Transverse colon (tissue), 4 donors: ENCODE data around the gene TGFB1I1. TPM values are rescaled to one million over a fixed set of nuclear protein-coding genes. Genes with fewer than 3 reads are reported as not detected.

Experiments used
- DNase-seq: peaks from one replicate; pipeline ENCODE4 v3.0.0-alpha.2; 2019
- H3K27ac ChIP-seq, 4 donors: fragments of 200-600 bp; sonication (generic); 2 replicates each; pipeline ENCODE4 v1.5.1; 2016 to 2018; ENCODE audit warnings: inconsistent platforms in 4 of 4
- H3K27me3 ChIP-seq: fragments of 200-600 bp; sonication (generic); 2 replicates; pipeline ENCODE4 v1.5.1; 2017; ENCODE audit warnings: inconsistent platforms
- H3K36me3 ChIP-seq, 4 donors: fragments of 200-600 bp; sonication (generic); 2 replicates each; pipeline ENCODE4 v1.5.1; 2017 to 2019; ENCODE audit warnings: inconsistent platforms in 4 of 4
- H3K4me1 ChIP-seq, 4 donors: fragments of 200-600 bp; sonication (generic); 2 replicates each; pipeline ENCODE4 v1.5.1; 2017 to 2020; ENCODE audit warnings: inconsistent platforms in 4 of 4
- H3K4me3 ChIP-seq, 4 donors: fragments of 200-600 bp; sonication (generic); 1 replicate in 1 of 4; 2 replicates in 3 of 4; pipeline versions ENCODE4 v1.5.1 to v1.6.1; 2017 to 2019; ENCODE audit warnings: inconsistent platforms in 4 of 4
- H3K9me3 ChIP-seq, 2 donors: fragments of 200-600 bp; sonication (generic); 2 replicates each; pipeline ENCODE4 v1.5.1; 2017 to 2019; ENCODE audit warnings: inconsistent platforms in 2 of 2
- CTCF ChIP-seq, 5 experiments: fragments of 200-600 bp in 3 of 5; fragments of 450-650 bp in 2 of 5; sonication (generic) in 3 of 5; IDR thresholded peaks; 1 replicate in 2 of 5; 2 replicates in 3 of 5; pipeline ENCODE4 v1.5.1; 2016 to 2017; ENCODE audit warnings: antibody characterized with exemption in 5 of 5, inconsistent platforms in 3 of 5, mild to moderate bottlenecking in 2 of 5, moderate library complexity in 1 of 5
- EP300 ChIP-seq: sonication (generic); formaldehyde crosslinking; IDR thresholded peaks from one replicate; pipeline ENCODE4 v1.6.1; 2017; ENCODE audit warnings: antibody characterized with exemption, low read depth
- POLR2A ChIP-seq: fragments of 450-650 bp; IDR thresholded peaks from one replicate; pipeline ENCODE4 v1.6.1; 2016; ENCODE audit warnings: antibody characterized with exemption, mild to moderate bottlenecking, moderate library complexity
- POLR2AphosphoS5 ChIP-seq, 3 donors: sonication (generic); formaldehyde crosslinking; IDR thresholded peaks; one replicate each; pipeline ENCODE4 v1.6.1; 2016; ENCODE audit warnings: antibody characterized with exemption in 3 of 3
- WGBS, 2 donors: methylation state at CpG; one replicate each; pipeline ENCODE4 v1.1.5; 2018; ENCODE audit warnings: low coverage in 1 of 2; 5-methylcytosine and 5-hydroxymethylcytosine counted together
- in situ Hi-C, 4 donors: fragments of 200-750 bp; cut with MboI; loops; one replicate each; pipeline versions ENCODE4 v1.15.0 to v1.15.1; 2017; ENCODE audit warnings: low sequenced_read_pairs in 3 of 4, low pct_ligation_motif_present in 1 of 4, low pct_unique_long_range_greater_than_20kb in 1 of 4
- intact Hi-C: fragments of 100-400 bp; cut with DNase I; formaldehyde crosslinking; loops from one replicate; pipeline ENCODE4 v1.15.1; 2023; ENCODE audit warnings: low total_unique reads
- total RNA-seq, 4 donors: library from RNA; depleted of rRNA; stranded (reverse); fragments of >200 nt; gene quantifications; one replicate each; pipeline ENCODE4 v1.1.0, GENCODE V29; 2016

TGFB1I1 gene
- total RNA-seq, 4 donors from 2014 or later = 43.0 to 102 (median 61.4) TPM

DNA sequence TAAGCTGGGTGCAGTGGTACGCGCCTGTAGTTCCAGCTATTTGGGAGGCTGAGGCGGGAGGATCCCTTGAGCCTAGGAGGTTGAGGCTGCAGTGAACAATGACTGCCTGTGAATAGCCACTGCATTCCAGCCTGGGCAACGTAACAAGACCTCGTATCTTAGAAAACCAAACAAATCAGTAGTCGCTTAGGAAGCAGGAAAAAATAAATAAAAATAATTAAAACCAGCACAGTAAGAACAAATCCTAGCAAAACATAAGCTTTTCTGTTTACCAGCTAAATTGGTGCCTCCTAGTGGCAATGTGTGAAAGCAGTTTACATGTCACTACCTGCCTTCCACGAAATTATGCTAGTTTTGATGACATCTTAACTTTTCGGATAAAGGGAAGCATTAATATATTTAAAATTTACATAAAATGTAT is 11.4 kb upstream of the TGFB1I1 start:
- H3K4me1 ChIP-seq = peaks cover 22 to 36% (median 33%) of the 10 kb centered on the region in 4 donors
- DNase-seq = no peak
- intact Hi-C loops = no loop called here
- in situ Hi-C loops = loop anchor here in 2 of 4 donors (25.0 kb wide), 2 partner anchors 427 to 473 kb away; partner anchors contain the start of gene HSD3B7 (in 1 of the 2)
- peak overlapping the region in 1 of 4 donors; percentile 73 for H3K4me3 ChIP-seq
- H3K27me3 ChIP-seq = no peaks in the 10 kb centered on the region
- H3K27ac ChIP-seq = peak overlapping the region; percentile 97 to 99 (median 98)
- H3K9me3 ChIP-seq = no peaks in the 10 kb centered on the region
- TF ChIP-seq CTCF (IDR thresholded peaks at IDR 0.05) (peak; percentile 54 to 70 (median 67)), EP300 (no peak)
- 38 to 45% methylated on average over 7 to 8 of the region's 8 CpGs for WGBS, 2 donors
- peaks cover 0 to 7% (median 2%) of the 10 kb centered on the region in 4 donors for H3K36me3 ChIP-seq

DNA sequence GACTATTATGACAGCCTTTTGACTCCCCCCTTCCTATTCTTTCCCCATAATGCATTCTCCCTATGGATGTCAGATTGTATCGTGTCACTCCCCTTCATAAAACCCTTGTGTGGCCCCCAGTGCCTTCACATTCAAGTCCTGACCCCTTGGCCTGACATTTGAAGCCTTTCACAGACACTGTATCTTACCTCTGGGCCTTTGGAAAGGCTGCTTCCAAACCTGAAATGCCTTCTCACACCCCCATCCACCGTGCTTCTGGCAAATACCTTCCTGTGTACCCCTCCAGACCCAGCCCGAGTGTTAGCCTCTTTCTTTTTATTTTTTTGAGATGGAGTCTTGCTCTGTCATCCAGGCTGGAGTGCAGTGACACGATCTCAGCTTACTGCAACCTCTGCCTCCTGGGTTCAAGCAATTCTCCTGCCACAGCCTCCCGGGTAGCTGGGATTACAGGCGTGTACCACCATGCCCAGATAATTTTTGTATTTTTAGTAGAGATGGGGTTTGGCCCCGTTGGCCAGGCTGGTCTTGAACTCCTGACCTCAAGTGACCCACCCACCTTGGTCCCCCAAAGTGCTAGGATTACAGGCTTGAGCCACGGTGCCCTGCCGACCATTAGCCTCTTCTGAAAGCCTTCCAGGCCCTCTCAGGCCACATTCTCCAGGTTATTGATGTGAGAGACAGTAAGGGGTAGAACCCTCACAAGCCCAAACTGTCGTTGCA is 10.6 kb upstream of the TGFB1I1 start:
- Histone ChIP-seq H3K27me3 (no peaks in the 10 kb centered on the region), H3K4me3 (no peak overlapping the region), H3K4me1 (peaks cover 22 to 29% (median 28%) of the 10 kb centered on the region in 4 donors), H3K27ac (peak overlapping the region in 1 of 4 donors; percentile 97), H3K9me3 (no peaks in the 10 kb centered on the region), H3K36me3 (peaks cover 0 to 10% (median 2%) of the 10 kb centered on the region in 4 donors)
- intact Hi-C loops (no loop called here), in situ Hi-C loops (loop anchor here in 2 of 4 donors (25.0 kb wide), 2 partner anchors 426 to 474 kb away; partner anchors contain the start of gene HSD3B7 (in 1 of the 2))
- no peak for TF ChIP-seq EP300
- TF ChIP-seq POLR2AphosphoS5 (IDR thresholded peaks at IDR 0.05) = no peak
- no peak for TF ChIP-seq POLR2A
- no peak for TF ChIP-seq CTCF (IDR thresholded peaks at IDR 0.05)
- WGBS, 2 donors = 85 to 91% methylated on average over 6 to 10 of the region's 10 CpGs
- no peak for DNase-seq

GRCh38 chr16:31461921-31462804 is 9.8 kb upstream of the TGFB1I1 start:
- peaks cover 0 to 10% (median 2%) of the 10 kb centered on the region in 4 donors for H3K36me3 ChIP-seq
- no peak for DNase-seq
- no peaks in the 10 kb centered on the region for H3K27me3 ChIP-seq
- H3K27ac ChIP-seq = no peak overlapping the region
- H3K4me1 ChIP-seq = peaks cover 15 to 21% (median 20%) of the 10 kb centered on the region in 4 donors
- TF ChIP-seq POLR2AphosphoS5 (IDR thresholded peaks at IDR 0.05) (no peak), EP300 (no peak), CTCF (IDR thresholded peaks at IDR 0.05) (no peak), POLR2A (no peak)
- H3K9me3 ChIP-seq = no peaks in the 10 kb centered on the region
- no peak overlapping the region for H3K4me3 ChIP-seq
- intact Hi-C loops (no loop called here), in situ Hi-C loops (loop anchor here in 2 of 4 donors (25.0 kb wide), 2 partner anchors 425 to 475 kb away; partner anchors contain the start of gene HSD3B7 (in 1 of the 2))
- 94% methylated on average over 7 to 34 of the region's 35 CpGs for WGBS, 2 donors

DNA sequence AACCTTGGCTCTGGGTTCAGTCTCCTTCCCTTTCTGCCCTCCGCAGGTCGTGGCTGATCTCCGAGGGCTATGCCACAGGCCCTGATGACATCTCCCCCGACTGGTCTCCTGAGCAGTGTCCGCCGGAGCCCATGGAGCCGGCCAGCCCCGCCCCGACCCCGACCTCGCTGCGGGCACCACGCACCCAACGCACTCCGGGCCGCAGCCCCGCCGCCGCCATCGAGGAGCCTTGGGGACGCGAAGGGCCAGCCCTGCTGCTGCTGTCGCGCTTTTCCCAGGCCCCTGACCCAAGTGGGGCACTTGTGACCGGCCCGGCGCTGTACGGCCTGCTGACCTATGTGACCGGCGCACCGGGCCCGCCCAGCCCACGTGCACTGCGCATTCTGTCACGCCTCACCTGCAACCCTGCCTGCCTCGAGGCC is 7.6 kb upstream of the TGFB1I1 start:
- peaks cover 6 to 9% (median 8%) of the 10 kb centered on the region in 4 donors for H3K4me1 ChIP-seq
- in situ Hi-C loops (loop anchor here in 2 of 4 donors (25.0 kb wide), 2 partner anchors 423 to 477 kb away; partner anchors contain the start of gene HSD3B7 (in 1 of the 2)), intact Hi-C loops (no loop called here)
- 95 to 100% methylated on average over 8 to 36 of the region's 36 CpGs for WGBS, 2 donors
- no peak overlapping the region for H3K27ac ChIP-seq
- peaks cover 0 to 10% (median 2%) of the 10 kb centered on the region in 4 donors for H3K36me3 ChIP-seq
- no peak overlapping the region for H3K4me3 ChIP-seq
- DNase-seq = no peak
- H3K9me3 ChIP-seq = no peaks in the 10 kb centered on the region
- TF ChIP-seq POLR2A (no peak), POLR2AphosphoS5 (IDR thresholded peaks at IDR 0.05) (no peak), CTCF (IDR thresholded peaks at IDR 0.05) (no peak), EP300 (no peak)
- H3K27me3 ChIP-seq = no peaks in the 10 kb centered on the region
